GM12875 (cell line): ENCODE data around the gene SLC29A2.

ENCODE experiments used
- H3K4me3 ChIP-seq: one replicate; pipeline ENCODE4 v1.5.1; 2011; ENCODE audit warnings: low read depth, low read length, control low read depth
- TF ChIP-seq, protein P1 (sequence below): IDR thresholded peaks from 2 replicates; pipeline ENCODE4 v1.5.1; 2011; ENCODE audit warnings: low read depth, mild to moderate bottlenecking, control low read depth, inconsistent platforms, low read length, moderate library complexity, borderline replicate concordance; ENCODE audit not compliant: insufficient read depth

Gene SLC29A2

DNA sequence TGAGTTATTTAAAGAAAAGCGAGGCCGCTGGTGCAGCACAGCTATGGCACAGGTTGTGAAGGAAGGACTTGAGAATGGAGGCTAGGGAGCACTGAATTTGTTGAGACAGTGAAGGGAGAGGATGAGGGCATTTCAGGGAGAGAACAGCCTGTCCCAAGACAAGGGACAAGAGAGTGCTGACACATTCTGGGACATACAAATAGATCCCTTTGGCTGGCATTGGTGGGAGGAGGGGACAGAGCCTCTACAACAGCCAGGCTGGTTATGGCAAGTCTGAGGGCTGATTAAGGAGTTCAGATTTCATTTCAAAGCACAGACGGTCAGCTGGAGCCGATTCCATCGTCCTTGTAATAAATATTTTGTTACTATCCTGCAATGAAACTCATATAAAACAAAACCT, 1.7 kb upstream of the SLC29A2 start:
- no peak overlapping the region for H3K4me3 ChIP-seq
- TF ChIP-seq, protein P1, sequence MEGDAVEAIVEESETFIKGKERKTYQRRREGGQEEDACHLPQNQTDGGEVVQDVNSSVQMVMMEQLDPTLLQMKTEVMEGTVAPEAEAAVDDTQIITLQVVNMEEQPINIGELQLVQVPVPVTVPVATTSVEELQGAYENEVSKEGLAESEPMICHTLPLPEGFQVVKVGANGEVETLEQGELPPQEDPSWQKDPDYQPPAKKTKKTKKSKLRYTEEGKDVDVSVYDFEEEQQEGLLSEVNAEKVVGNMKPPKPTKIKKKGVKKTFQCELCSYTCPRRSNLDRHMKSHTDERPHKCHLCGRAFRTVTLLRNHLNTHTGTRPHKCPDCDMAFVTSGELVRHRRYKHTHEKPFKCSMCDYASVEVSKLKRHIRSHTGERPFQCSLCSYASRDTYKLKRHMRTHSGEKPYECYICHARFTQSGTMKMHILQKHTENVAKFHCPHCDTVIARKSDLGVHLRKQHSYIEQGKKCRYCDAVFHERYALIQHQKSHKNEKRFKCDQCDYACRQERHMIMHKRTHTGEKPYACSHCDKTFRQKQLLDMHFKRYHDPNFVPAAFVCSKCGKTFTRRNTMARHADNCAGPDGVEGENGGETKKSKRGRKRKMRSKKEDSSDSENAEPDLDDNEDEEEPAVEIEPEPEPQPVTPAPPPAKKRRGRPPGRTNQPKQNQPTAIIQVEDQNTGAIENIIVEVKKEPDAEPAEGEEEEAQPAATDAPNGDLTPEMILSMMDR = no peak

DNA sequence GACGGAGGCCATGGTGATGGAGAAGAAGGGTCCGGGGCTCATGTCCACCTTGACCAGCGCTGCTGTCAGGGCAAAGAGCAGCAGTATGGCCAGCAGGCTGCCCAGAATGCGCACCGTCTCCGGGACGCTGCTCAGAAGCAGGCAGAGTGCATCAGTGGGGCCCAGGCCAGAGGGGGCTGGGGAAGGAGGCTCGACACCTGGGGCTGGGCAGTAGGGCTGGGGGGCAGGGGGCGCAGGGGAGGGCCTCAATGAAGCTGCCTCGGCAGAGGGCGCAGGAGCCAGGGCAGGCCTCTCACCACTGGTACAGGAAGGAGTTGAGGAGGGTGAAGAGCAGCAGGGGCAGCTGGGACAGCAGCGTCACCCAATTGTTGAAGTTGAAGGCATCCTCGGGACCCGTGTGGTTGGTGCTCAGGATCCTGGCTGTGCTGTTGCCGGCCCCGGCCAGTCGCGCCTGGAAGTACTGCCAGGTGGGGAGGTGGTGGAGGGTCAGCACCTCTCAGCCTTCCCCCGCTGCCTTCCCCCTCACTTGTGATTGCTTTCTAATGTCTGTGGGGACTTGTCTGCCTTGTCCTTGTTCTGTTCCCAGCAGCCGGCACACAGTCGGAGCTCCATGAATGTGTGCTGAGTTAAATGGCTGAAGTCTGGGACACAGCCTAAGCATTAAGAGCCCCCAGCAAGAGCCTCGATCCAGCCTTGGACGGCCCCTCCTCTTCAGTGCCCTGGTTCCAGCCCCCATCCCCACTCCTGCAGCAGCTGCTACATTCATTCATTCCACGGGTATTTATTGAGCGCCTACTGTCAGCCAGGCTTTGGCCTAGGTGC, 2.3 kb downstream of the SLC29A2 start:
- H3K4me3 ChIP-seq = no peak overlapping the region
- TF ChIP-seq, protein P1 = no peak

DNA sequence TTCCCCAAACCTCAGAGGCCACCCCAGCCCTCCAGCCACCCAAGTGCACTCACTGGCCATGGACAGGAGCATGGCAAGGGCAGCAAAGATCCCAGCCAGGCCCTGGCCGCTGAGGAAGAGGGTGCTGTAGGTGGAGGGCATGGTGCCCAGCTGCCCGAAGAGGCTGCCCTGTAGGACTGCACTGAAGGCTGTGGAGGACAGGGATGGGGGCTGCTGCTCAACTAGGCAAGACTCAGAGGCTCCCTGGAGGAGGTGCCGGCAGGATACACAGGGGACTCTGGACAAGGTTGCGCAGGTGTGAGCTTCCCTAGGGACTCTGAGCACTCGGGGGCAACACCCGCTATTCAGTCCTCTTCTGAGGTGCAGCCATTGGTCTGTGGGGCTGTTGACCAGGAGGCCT, 3.1 kb downstream of the SLC29A2 start:
- H3K4me3 ChIP-seq = no peak overlapping the region
- TF ChIP-seq, protein P1 = no peak

DNA sequence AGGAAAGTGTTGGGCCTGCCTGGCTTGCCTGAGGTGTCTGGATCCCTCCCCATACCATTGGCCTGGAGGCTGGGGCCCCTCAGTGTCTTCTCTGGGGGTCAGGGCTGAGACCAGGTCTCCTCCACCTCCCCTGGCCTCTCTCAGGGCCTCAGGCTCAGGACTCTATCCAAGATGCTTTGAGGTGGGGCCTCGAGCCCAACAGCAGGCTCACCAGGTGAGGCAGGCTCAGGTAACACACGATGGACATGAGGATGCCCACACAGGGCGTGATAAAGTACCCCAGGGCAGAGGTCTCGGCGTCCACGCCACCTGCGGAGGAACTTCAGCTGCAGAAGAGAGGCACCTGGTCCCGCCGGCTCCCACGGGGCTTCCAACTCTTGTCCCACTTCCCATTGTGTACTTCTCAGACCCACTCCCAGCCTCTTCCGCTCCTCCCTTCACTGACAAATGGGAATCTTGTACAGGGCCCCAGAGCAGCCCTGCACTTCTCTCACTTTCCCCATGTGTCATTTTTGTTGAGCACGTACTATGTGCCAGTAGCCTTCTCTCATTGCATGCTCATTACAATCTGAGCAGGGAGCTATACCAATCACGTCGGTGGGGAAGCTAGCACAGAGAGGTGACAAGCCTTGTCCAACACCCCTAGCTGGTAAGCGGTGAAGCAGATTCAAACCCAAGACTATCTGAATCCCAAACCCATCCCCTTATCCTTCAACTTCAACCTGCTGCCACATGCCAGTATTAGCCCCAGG, 3.8 kb downstream of the SLC29A2 start:
- no peak overlapping the region for H3K4me3 ChIP-seq
- TF ChIP-seq, protein P1 = no peak

DNA sequence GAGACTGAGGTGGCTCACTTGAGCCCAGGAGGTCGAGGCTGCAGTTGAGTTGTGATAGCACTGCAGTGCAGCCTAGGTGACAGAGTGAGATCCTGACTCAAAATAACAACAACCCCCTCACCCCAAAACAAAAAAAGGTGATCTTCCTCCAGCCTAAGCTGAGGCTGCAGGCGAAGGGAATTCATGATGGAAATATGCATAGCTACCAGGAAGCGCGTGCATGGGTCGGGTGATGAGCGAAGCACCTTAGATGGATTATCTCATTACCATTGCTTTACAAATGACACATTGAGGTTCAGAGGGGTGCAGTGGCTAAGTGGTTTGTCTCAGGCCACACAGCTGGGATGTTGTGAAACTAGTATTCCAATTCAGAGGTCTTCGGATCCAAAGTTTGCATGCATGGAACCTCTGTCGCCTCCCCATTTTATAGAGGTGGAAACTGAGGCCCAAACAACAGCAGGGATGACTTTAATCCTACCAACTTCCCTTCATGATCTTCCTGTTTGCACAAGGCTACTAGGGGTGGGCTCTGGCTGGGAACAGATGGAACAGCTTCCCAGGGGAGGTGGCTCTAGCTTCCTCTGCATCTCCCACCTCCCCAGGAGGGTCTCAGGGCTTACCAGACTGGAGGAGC, 4.6 kb downstream of the SLC29A2 start:
- no peak overlapping the region for H3K4me3 ChIP-seq
- TF ChIP-seq, protein P1 = no peak

DNA sequence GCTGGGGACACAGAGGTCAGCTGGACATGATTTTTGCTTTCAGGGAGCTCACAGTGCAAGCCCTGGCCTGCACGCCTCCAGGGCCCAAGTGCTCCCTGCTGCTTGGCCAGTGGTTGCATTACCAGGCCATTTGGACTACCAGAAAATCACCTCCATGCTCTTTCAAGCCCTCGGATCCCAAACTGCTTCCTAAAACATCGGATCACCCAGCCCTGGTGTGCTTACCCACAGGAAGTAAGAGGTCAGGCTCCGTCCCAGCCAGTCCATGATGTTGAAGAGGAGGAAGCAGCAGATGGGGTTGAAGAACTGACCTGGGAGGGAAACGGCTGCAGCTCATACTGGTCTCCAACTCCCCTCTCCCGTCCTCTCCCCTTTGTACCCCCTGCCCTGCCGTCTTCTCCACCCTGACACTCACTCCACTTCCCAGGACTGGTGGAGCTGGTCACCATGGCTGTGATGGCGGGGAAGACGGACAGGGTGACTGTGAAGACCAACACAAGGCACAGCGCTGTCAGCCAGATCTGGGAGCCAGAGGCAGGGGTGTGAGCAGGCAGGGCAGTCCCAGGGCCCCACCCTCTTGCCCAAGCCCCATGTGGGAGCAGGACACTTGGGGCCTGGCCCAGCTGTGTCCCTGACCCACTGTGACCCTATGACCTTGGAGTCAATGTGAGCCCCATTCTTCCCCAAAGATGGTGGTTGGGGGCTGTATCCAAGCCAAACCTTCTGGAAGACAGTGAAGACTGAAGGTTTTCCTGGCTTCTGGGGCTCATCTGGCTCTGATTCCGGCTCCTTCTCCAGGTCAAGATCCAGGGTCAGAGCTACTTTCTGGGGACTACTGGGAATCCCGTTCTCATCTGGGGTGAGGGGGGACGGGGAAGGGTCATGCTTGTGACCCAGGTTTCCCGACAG, 5.6 kb downstream of the SLC29A2 start:
- H3K4me3 ChIP-seq = no peak overlapping the region
- TF ChIP-seq, protein P1 = no peak
